Parathyroid adenoma (tissue), 2 donors: ENCODE results near the gene LSP1.

ENCODE experiments used
- H2AFZ ChIP-seq: fragments of 300-600 bp; sonication (generic); one replicate; pipeline ENCODE4 v1.7.0; 2017; ENCODE audit warnings: antibody characterized with exemption, mild to moderate bottlenecking
- H3K27ac ChIP-seq: fragments of 300-600 bp; sonication (generic); one replicate; pipeline ENCODE4 v1.7.0; 2017
- H3K27me3 ChIP-seq: fragments of 300-600 bp; sonication (generic); one replicate; pipeline ENCODE4 v1.7.0; 2017; ENCODE audit warnings: low read length; ENCODE audit not compliant: control insufficient read depth, insufficient read depth
- H3K36me3 ChIP-seq: fragments of 300-600 bp; sonication (generic); one replicate; pipeline ENCODE4 v1.7.0; 2017; ENCODE audit warnings: low read length; ENCODE audit not compliant: control insufficient read depth, insufficient read depth
- H3K4me1 ChIP-seq: fragments of 300-600 bp; sonication (generic); one replicate; pipeline ENCODE4 v1.7.0; 2017; ENCODE audit warnings: control low read depth
- H3K4me2 ChIP-seq: fragments of 300-600 bp; sonication (generic); one replicate; pipeline ENCODE4 v1.7.0; 2017; ENCODE audit warnings: low read length
- H3K4me3 ChIP-seq: fragments of 300-600 bp; sonication (generic); one replicate; pipeline ENCODE4 v1.7.0; 2017; ENCODE audit warnings: low read depth, low read length
- H3K79me2 ChIP-seq: fragments of 300-600 bp; sonication (generic); one replicate; pipeline ENCODE4 v1.7.0; 2017; ENCODE audit warnings: control low read depth
- H3K9ac ChIP-seq: fragments of 300-600 bp; sonication (generic); one replicate; pipeline ENCODE4 v1.7.0; 2017; ENCODE audit warnings: mild to moderate bottlenecking
- H3K9me3 ChIP-seq: fragments of 300-600 bp; sonication (generic); one replicate; pipeline ENCODE4 v1.7.0; 2017; ENCODE audit warnings: low read length; ENCODE audit not compliant: control insufficient read depth
- TF ChIP-seq, protein P1 (sequence below): fragments of 300-600 bp; sonication (generic); IDR thresholded peaks from one replicate; pipeline ENCODE4 v1.7.0; 2017; ENCODE audit warnings: antibody characterized with exemption, mild to moderate bottlenecking
- donor health status: primary hyperparathyroidism.

Gene LSP1

DNA sequence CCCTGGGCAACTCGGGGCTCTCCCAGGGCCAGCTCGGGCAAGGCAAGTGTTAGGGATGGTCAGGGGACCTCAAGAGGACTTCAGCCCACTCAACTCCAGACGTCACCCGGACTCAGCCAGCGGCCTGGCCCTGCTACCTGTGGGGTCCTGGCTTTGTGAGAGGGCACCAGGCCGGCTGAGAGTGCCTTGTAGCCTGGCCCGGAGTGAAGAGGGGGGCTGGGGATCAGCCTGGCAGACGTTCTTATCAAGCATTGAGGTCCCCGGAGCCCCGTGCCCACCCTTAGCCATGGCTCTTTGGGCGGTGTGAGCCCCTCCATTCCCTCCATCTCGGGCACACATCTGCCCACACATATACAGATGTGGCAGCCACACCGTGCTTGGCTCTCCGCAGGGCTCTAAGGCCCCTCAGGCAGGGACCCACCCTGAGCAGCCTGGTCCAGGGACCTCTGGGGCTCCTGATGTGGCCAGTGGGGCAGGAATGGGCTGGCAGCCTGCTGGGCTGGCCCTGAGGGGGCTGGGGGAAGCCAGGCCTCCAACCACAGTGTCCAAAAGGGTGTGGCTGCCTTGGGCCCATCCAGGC lies 15.3 kb downstream of the LSP1 start:
- no peak overlapping the region for H3K4me3 ChIP-seq
- H3K27ac ChIP-seq: no peak overlapping the region

GRCh38 chr11:1868636-1869291 lies 15.9 kb downstream of the LSP1 start:
- Histone ChIP-seq H3K4me1 (no peaks in the 10 kb centered on the region), H3K9ac (no peak overlapping the region), H3K27ac (no peak overlapping the region), H2AFZ (no peak overlapping the region), H3K79me2 (no peaks in the 10 kb centered on the region), H3K9me3 (no peaks in the 10 kb centered on the region), H3K4me3 (no peak overlapping the region), H3K27me3 (no peaks in the 10 kb centered on the region), H3K4me2 (no peak overlapping the region), H3K36me3 (no peaks in the 10 kb centered on the region)
- TF ChIP-seq, protein P1, sequence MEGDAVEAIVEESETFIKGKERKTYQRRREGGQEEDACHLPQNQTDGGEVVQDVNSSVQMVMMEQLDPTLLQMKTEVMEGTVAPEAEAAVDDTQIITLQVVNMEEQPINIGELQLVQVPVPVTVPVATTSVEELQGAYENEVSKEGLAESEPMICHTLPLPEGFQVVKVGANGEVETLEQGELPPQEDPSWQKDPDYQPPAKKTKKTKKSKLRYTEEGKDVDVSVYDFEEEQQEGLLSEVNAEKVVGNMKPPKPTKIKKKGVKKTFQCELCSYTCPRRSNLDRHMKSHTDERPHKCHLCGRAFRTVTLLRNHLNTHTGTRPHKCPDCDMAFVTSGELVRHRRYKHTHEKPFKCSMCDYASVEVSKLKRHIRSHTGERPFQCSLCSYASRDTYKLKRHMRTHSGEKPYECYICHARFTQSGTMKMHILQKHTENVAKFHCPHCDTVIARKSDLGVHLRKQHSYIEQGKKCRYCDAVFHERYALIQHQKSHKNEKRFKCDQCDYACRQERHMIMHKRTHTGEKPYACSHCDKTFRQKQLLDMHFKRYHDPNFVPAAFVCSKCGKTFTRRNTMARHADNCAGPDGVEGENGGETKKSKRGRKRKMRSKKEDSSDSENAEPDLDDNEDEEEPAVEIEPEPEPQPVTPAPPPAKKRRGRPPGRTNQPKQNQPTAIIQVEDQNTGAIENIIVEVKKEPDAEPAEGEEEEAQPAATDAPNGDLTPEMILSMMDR: no peak

More for the DNA sequence above, 15.3 kb downstream of the LSP1 start:
- H3K4me1 ChIP-seq: no peaks in the 10 kb centered on the region
- TF ChIP-seq, protein P1: no peak
- H3K36me3 ChIP-seq: no peaks in the 10 kb centered on the region
- H3K9me3 ChIP-seq: no peaks in the 10 kb centered on the region
- no peak overlapping the region for H3K4me2 ChIP-seq
- no peak overlapping the region for H2AFZ ChIP-seq
- no peaks in the 10 kb centered on the region for H3K27me3 ChIP-seq
- no peaks in the 10 kb centered on the region for H3K79me2 ChIP-seq
- no peak overlapping the region for H3K9ac ChIP-seq

DNA sequence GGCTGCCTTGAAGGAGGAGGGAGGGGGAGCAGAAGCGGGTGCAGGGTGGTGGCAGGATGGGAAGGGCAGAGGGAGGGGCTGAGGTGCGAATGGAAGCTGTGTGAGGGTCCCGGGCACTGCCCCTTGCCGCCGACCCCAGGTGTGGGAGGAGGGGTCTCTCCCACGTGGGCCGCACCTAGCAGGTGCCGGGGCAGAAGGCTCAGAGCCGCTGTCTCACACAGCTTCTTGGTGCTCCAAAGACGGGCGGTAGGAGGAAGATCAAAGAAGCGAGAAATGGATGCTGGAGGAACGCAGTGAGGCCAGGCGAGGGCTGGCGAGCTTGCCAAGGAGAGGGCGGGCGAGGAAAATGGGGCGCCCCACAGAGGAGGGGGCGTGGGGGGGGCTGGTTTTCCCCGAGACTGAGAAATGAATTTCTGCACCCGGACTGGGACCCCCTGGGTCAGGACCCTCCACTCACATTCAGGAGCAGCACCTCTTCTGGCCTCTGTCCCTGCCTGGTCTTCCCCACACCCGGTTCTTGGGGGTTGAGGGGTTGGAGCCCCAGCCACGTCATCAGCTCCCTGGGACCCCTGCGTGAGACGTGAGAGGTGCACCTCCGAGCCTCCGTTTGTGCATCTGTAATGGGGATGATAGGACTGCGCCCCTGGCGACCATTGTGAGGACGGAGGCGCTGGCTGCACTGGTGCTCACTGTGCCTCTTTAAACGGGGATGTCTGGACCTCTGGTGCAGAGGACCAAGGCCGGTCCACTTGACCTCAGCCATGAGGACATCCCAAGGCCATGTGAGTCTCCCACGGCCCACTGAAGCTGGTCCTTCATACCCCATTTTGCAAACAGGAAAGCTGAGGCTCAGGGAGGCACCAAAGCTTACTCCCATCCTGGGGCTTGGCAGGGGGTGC lies 16.8 kb downstream of the LSP1 start:
- Histone ChIP-seq H3K27me3 (no peaks in the 10 kb centered on the region), H3K9me3 (no peaks in the 10 kb centered on the region), H3K27ac (no peak overlapping the region), H3K36me3 (no peaks in the 10 kb centered on the region), H3K4me2 (no peak overlapping the region), H3K9ac (no peak overlapping the region), H3K4me1 (no peaks in the 10 kb centered on the region), H2AFZ (no peak overlapping the region), H3K4me3 (no peak overlapping the region), H3K79me2 (no peaks in the 10 kb centered on the region)
- TF ChIP-seq, protein P1: no peak

GRCh38 chr11:1870326-1870696 lies 17.4 kb downstream of the LSP1 start:
- Histone ChIP-seq H3K36me3 (no peaks in the 10 kb centered on the region), H3K4me3 (no peak overlapping the region), H3K79me2 (no peaks in the 10 kb centered on the region), H3K4me2 (no peak overlapping the region), H3K4me1 (no peaks in the 10 kb centered on the region), H3K9me3 (no peaks in the 10 kb centered on the region), H3K27me3 (no peaks in the 10 kb centered on the region), H3K9ac (no peak overlapping the region), H3K27ac (no peak overlapping the region), H2AFZ (no peak overlapping the region)
- TF ChIP-seq, protein P1: no peak
